ENCODE measurements around the gene BAIAP2. TPM values are rescaled to one million over a fixed set of nuclear protein-coding genes. Genes with fewer than 3 reads are reported as not detected.

The BAIAP2 gene
- total RNA-seq, 1 donor from 2014 or later: 4.3 TPM

DNA sequence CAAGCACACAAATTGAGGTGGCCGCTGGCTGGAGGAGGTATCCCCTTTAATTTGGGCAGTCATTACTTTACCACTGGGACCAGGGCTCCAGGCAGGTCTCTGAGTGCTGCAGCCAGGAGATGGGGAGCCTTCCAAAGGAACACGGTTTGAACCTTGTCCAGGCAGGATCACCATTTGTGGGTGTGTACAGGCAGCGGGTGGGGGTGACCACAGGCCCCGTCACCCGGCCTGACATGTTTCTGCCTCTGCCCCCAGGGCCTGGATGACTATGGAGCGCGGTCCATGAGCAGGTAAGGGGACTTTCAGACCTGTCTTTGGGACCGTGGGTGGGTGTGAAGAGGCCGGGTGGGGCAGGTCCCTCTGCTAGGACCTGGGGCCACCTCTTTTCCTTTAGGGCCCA lies 73.3 kb downstream of the BAIAP2 start:
- H3K36me3 Mint-ChIP-seq (ENCODE audit: low read depth): no peaks in the 10 kb centered on the region
- no peak overlapping the region for H3K27ac Mint-ChIP-seq
- no peak for DNase-seq (ENCODE audit: low spot score)
- no peak overlapping the region for H3K4me3 Mint-ChIP-seq
- intact Hi-C loops (cut with micrococcal nuclease): no loop called here
- H3K4me1 Mint-ChIP-seq (ENCODE audit: low read depth): peaks cover 5% of the 10 kb centered on the region
- no peaks in the 10 kb centered on the region for H3K27me3 Mint-ChIP-seq (ENCODE audit: insufficient read depth)
- H3K9me3 Mint-ChIP-seq: no peaks in the 10 kb centered on the region

DNA sequence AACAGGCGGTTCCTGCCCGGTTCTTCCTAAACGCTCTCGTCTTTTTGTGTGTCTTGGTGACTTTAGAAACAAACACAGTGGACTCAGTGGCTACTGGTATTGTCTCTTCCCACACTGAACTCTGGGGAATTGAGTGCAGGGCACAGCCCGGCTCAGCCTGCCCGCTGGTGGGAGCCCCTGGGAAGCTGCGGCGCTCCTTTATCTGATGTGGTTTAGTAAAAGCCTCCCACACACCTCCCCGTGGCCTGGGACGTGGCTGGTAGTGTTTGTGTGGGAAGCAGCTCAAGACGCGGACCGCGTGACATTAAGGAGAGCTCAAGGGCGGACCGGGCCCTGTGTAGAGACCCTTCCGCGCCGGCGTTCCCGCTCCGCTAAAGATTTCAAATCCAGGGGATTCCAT lies 75.0 kb downstream of the BAIAP2 start:
- peaks cover 5% of the 10 kb centered on the region for H3K4me1 Mint-ChIP-seq (ENCODE audit: low read depth)
- no peak overlapping the region for H3K4me3 Mint-ChIP-seq
- H3K27me3 Mint-ChIP-seq (ENCODE audit: insufficient read depth): no peaks in the 10 kb centered on the region
- intact Hi-C loops (cut with micrococcal nuclease): no loop called here
- DNase-seq (ENCODE audit: low spot score): no peak
- H3K9me3 Mint-ChIP-seq: no peaks in the 10 kb centered on the region
- H3K36me3 Mint-ChIP-seq (ENCODE audit: low read depth): no peaks in the 10 kb centered on the region
- H3K27ac Mint-ChIP-seq: no peak overlapping the region

GRCh38 chr17:81110488-81111040 lies 75.6 kb downstream of the BAIAP2 start:
- no peaks in the 10 kb centered on the region for H3K36me3 Mint-ChIP-seq (ENCODE audit: low read depth)
- H3K27ac Mint-ChIP-seq: no peak overlapping the region
- peaks cover 5% of the 10 kb centered on the region for H3K4me1 Mint-ChIP-seq (ENCODE audit: low read depth)
- H3K4me3 Mint-ChIP-seq: no peak overlapping the region
- DNase-seq (ENCODE audit: low spot score): no peak
- no peaks in the 10 kb centered on the region for H3K27me3 Mint-ChIP-seq (ENCODE audit: insufficient read depth)
- H3K9me3 Mint-ChIP-seq: no peaks in the 10 kb centered on the region
- intact Hi-C loops (cut with micrococcal nuclease): no loop called here

DNA sequence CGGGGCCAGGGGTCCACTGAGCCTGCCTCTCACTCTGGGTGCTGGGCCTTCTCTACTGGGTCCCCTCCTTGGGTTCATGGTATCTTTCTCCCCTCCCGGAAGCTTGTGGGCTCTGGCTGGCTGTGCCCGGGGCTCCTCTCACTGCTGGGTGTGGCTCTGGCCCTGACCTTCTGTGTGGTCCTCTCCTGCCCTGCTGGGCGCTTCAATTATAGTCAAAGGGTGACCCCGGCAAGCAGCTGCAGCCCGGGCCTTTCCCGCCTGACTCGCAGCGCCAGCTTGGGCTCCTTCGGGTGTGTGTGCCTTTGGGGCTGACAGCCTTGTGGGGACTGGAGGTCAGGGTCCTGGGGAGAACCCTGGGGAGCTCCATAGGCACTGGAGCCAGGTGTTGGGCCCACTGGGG lies 76.1 kb downstream of the BAIAP2 start:
- DNase-seq (ENCODE audit: low spot score): no peak
- intact Hi-C loops (cut with micrococcal nuclease): no loop called here
- no peaks in the 10 kb centered on the region for H3K27me3 Mint-ChIP-seq (ENCODE audit: insufficient read depth)
- H3K36me3 Mint-ChIP-seq (ENCODE audit: low read depth): no peaks in the 10 kb centered on the region
- H3K4me1 Mint-ChIP-seq (ENCODE audit: low read depth): peaks cover 5% of the 10 kb centered on the region
- no peak overlapping the region for H3K27ac Mint-ChIP-seq
- no peak overlapping the region for H3K4me3 Mint-ChIP-seq
- no peaks in the 10 kb centered on the region for H3K9me3 Mint-ChIP-seq

DNA sequence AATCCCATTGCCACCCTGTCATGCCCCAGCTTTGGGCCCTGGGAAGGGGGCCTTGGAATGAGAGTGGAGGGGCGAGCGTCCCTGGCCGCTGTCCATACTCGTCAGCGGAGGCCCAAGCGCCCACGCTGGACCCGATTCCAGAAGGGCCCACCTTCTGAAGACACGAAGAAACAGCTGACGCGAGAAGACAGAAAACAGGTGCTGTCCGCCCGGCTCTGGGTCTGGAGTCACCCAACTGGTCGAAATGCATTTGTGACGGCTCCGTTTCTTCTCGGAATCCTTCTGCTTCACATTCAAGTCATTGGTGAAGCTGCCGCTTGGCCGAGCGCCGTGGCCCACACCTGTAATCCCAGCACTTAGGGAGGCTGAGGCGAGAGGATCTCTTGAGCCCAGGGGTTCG lies 77.5 kb downstream of the BAIAP2 start:
- no peaks in the 10 kb centered on the region for H3K27me3 Mint-ChIP-seq (ENCODE audit: insufficient read depth)
- no peak overlapping the region for H3K27ac Mint-ChIP-seq
- no peak for DNase-seq (ENCODE audit: low spot score)
- no peak overlapping the region for H3K4me3 Mint-ChIP-seq
- H3K9me3 Mint-ChIP-seq: no peaks in the 10 kb centered on the region
- peaks cover 5% of the 10 kb centered on the region for H3K4me1 Mint-ChIP-seq (ENCODE audit: low read depth)
- no peaks in the 10 kb centered on the region for H3K36me3 Mint-ChIP-seq (ENCODE audit: low read depth)
- intact Hi-C loops (cut with micrococcal nuclease): no loop called here

GRCh38 chr17:81113158-81113724 lies 78.3 kb downstream of the BAIAP2 start:
- no peak for DNase-seq (ENCODE audit: low spot score)
- Mint-ChIP-seq H3K9me3 (no peaks in the 10 kb centered on the region), H3K36me3 (ENCODE audit: low read depth) (no peaks in the 10 kb centered on the region), H3K4me1 (ENCODE audit: low read depth) (peaks cover 5% of the 10 kb centered on the region), H3K27ac (no peak overlapping the region), H3K27me3 (ENCODE audit: insufficient read depth) (no peaks in the 10 kb centered on the region), H3K4me3 (no peak overlapping the region)
- intact Hi-C loops (cut with micrococcal nuclease): no loop called here

DNA sequence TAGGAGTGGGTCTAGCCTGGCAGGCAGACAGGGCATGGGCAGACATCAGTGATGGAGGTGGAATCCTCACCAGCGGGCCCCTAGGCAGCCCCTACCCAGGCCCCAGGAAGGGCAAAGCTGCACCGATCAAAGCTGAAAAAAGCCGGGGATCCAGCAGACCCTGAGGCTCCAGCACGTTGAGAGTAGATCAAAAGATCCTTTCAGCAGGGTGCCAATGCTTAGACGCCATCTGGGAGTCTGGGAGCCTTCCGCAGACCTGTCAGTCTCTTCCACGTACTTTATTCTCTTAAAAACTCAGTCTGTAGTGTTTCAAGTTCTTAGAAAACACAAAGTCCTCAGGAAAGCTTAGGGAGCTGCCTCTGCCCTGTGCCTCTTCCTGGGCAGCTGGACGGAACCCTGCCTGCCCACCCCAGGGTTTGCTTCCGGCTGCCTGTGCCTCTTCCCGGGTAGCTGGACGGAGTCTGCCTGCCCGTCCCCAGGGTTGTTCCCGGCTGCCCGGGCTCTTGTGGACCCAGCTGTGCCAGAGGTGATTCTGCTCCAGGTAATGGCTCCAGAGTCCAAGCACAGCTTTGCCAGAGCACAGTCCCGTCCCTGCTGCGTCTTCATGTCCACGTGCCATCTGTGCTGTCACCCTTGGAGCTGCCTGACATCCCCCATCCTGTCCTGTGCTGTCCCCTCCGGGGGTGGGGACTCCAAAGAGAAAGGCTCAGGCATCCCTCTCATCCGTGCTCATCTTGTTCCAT lies 79.6 kb downstream of the BAIAP2 start:
- H3K4me1 Mint-ChIP-seq (ENCODE audit: low read depth): peaks cover 5% of the 10 kb centered on the region
- no peak overlapping the region for H3K27ac Mint-ChIP-seq
- intact Hi-C loops (cut with micrococcal nuclease): no loop called here
- no peak for DNase-seq (ENCODE audit: low spot score)
- no peaks in the 10 kb centered on the region for H3K27me3 Mint-ChIP-seq (ENCODE audit: insufficient read depth)
- no peaks in the 10 kb centered on the region for H3K36me3 Mint-ChIP-seq (ENCODE audit: low read depth)
- H3K9me3 Mint-ChIP-seq: no peaks in the 10 kb centered on the region
- no peak overlapping the region for H3K4me3 Mint-ChIP-seq

- Mint-ChIP-seq H3K4me3 (no peak overlapping the region), H3K27me3 (ENCODE audit: insufficient read depth) (no peaks in the 10 kb centered on the region), H3K9me3 (no peaks in the 10 kb centered on the region), H3K4me1 (ENCODE audit: low read depth) (no peaks in the 10 kb centered on the region), H3K36me3 (ENCODE audit: low read depth) (no peaks in the 10 kb centered on the region), H3K27ac (no peak overlapping the region)
- intact Hi-C loops (cut with micrococcal nuclease): no loop called here
- no peak for DNase-seq (ENCODE audit: low spot score)
These were observed 80.3 kb downstream of the BAIAP2 start for GRCh38 chr17:81115219-81115618.

DNA sequence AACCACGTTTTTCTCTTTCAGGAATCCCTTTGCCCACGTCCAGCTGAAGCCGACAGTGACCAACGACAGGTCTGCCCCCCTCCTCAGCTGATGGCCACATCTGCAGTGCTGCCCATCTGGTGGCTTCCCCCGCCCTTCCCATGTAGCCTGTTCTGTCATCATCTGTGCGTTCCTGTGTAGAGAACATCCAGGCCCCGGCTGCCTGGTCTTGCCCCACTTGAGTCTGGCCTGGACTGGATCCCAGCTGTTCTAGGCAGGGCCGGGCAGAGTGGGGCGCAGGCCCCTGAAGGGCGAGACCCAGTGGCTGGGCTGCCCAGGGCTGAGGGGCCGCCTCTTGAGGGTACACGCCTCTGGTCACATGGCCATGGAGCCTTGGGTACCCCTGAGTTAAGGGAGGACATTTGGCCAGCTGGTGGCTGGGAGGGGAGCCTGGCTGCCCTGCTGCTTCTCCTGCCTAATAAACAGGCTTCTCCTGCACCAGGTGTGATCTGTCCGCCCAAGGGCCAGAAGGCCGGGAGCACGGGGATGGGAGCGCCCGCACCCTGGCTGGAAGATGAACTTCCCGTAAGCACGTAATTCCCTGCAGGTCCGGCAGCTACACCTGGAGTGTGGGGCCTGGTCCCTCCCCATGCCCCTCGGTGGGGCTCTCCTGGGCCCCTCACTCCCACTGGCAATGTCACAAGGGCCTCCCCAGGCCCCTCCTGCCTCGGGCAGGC lies 81.0 kb downstream of the BAIAP2 start:
- Mint-ChIP-seq H3K27me3 (ENCODE audit: insufficient read depth) (no peaks in the 10 kb centered on the region), H3K4me3 (no peak overlapping the region), H3K4me1 (ENCODE audit: low read depth) (no peaks in the 10 kb centered on the region), H3K27ac (no peak overlapping the region), H3K9me3 (no peaks in the 10 kb centered on the region), H3K36me3 (ENCODE audit: low read depth) (no peaks in the 10 kb centered on the region)
- no peak for DNase-seq (ENCODE audit: low spot score)
- intact Hi-C loops (cut with micrococcal nuclease): no loop called here

- no peak overlapping the region for H3K4me3 Mint-ChIP-seq
- H3K27me3 Mint-ChIP-seq (ENCODE audit: insufficient read depth): no peaks in the 10 kb centered on the region
- no peaks in the 10 kb centered on the region for H3K36me3 Mint-ChIP-seq (ENCODE audit: low read depth)
These were observed 81.8 kb downstream of the BAIAP2 start for GRCh38 chr17:81116704-81117103.

GRCh38 chr17:81117672-81118198 lies 82.8 kb downstream of the BAIAP2 start:
- H3K4me1 Mint-ChIP-seq (ENCODE audit: low read depth): no peaks in the 10 kb centered on the region
- DNase-seq (ENCODE audit: low spot score): no peak
- H3K36me3 Mint-ChIP-seq (ENCODE audit: low read depth): no peaks in the 10 kb centered on the region
- H3K27me3 Mint-ChIP-seq (ENCODE audit: insufficient read depth): no peaks in the 10 kb centered on the region
- no peaks in the 10 kb centered on the region for H3K9me3 Mint-ChIP-seq
- intact Hi-C loops (cut with micrococcal nuclease): no loop called here
- H3K4me3 Mint-ChIP-seq: no peak overlapping the region
- no peak overlapping the region for H3K27ac Mint-ChIP-seq

More at GRCh38 chr17:81116704-81117103, 81.8 kb downstream of the BAIAP2 start:
- no peaks in the 10 kb centered on the region for H3K9me3 Mint-ChIP-seq
- DNase-seq (ENCODE audit: low spot score): no peak
- intact Hi-C loops (cut with micrococcal nuclease): no loop called here
- H3K27ac Mint-ChIP-seq: no peak overlapping the region
- no peaks in the 10 kb centered on the region for H3K4me1 Mint-ChIP-seq (ENCODE audit: low read depth)

DNA sequence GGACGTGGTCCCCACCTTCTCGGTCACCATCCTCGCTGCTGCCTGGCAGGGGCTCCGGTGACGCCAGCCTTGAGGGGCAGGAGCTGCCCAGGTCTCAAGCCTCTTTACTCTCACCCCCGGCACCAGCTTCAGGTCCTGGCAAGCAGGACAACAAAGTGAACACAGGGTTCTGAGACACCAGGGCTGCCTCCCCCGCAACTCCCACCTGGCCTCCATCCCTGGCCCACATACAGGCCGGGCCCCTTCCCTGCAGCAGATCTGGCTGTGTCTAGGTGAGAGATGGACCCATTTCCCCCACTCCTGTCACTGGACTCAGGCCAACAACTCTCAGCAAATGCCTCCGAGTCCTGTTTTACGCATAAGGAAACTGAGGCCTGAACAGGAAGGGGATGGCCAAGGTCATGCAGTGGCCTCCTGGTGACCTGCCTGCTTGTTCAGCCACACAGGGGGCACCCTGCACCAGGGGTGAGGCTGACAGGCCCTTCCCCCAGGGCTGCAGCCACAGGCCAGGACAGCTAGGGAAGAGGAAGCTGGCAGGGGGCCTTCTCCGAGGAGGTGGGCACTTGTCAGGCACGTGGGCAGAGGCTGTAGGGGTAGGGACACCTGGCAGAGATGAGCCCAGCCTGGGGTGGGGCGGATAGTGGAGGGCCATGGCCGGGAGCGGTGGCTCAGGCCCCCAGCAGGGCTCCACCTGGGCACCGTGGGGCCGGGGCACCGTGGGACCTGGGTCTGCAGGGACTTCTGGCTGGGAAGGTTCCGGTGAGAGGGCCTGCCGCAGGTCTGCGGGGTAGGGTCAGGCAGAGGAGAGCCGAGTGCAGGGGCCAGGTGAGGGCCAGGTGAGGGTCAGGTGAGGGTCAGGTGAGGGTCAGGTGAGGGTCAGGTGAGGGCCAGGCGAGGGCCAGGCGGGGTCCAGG lies 83.6 kb downstream of the BAIAP2 start:
- H3K4me1 Mint-ChIP-seq (ENCODE audit: low read depth): no peaks in the 10 kb centered on the region
- intact Hi-C loops (cut with micrococcal nuclease): loop anchor here (1.0 kb wide), 2 partner anchors 105 to 435 kb away; no protein-coding TSS in a partner anchor
- peak overlapping the region; percentile 13 for H3K27ac Mint-ChIP-seq
- no peaks in the 10 kb centered on the region for H3K36me3 Mint-ChIP-seq (ENCODE audit: low read depth)
- no peaks in the 10 kb centered on the region for H3K27me3 Mint-ChIP-seq (ENCODE audit: insufficient read depth)
- no peaks in the 10 kb centered on the region for H3K9me3 Mint-ChIP-seq
- peak overlapping the region; percentile 42 for H3K4me3 Mint-ChIP-seq
- no peak for DNase-seq (ENCODE audit: low spot score)

Measured in activated T-helper 1 cell treated with anti-CD3 and anti-CD28 coated beads, Interleukin-12 subunit alpha, Interleukin-12 subunit beta, Interleukin-2, Interleukin-4 antibody, amounts not matched to agents 30 ng/mL and 10 ng/mL and 1 ng/mL, durations not matched to agents 14 hours and 24 hours and 36 hours (primary cell).